ENCODE data around the gene PRIMPOL.

Gene PRIMPOL

GRCh38 chr4:184706453-184706852 is 56.9 kb downstream of the PRIMPOL start:
- Histone ChIP-seq H3K9ac (no peak overlapping the region), H3K4me2 (peak overlapping the region; percentile 64), H3K27me3 (ENCODE audit: insufficient read depth, low read depth) (no peaks in the 10 kb centered on the region), H3K36me3 (ENCODE audit: insufficient read depth) (peaks cover 19% of the 10 kb centered on the region), H3K4me3 (IDR thresholded peaks at IDR 0.05; ENCODE audit: insufficient read depth, low read depth, low read length) (no peak overlapping the region), H4K20me1 (ENCODE audit: insufficient read depth) (no peaks in the 10 kb centered on the region), H3K4me1 (ENCODE audit: low read depth, poor library complexity, severe bottlenecking) (peaks cover 66% of the 10 kb centered on the region), H3K79me2 (ENCODE audit: insufficient read depth, low read depth) (peaks cover 17% of the 10 kb centered on the region), H3K27ac (peak overlapping the region; percentile 38; the same call in 1 of the 2 replicates), H2AFZ (ENCODE audit: low read depth) (no peak overlapping the region)
- TF ChIP-seq, protein P1, sequence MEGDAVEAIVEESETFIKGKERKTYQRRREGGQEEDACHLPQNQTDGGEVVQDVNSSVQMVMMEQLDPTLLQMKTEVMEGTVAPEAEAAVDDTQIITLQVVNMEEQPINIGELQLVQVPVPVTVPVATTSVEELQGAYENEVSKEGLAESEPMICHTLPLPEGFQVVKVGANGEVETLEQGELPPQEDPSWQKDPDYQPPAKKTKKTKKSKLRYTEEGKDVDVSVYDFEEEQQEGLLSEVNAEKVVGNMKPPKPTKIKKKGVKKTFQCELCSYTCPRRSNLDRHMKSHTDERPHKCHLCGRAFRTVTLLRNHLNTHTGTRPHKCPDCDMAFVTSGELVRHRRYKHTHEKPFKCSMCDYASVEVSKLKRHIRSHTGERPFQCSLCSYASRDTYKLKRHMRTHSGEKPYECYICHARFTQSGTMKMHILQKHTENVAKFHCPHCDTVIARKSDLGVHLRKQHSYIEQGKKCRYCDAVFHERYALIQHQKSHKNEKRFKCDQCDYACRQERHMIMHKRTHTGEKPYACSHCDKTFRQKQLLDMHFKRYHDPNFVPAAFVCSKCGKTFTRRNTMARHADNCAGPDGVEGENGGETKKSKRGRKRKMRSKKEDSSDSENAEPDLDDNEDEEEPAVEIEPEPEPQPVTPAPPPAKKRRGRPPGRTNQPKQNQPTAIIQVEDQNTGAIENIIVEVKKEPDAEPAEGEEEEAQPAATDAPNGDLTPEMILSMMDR (conservative IDR thresholded peaks at IDR 0.05; ENCODE audit: low read depth, low read length), result no peak

- TF ChIP-seq, protein P1 (conservative IDR thresholded peaks at IDR 0.05; ENCODE audit: low read depth, low read length), result no peak
- H3K4me2 ChIP-seq, result no peak overlapping the region
Observed at GRCh38 chr4:184712322-184712721, 62.8 kb downstream of the PRIMPOL start.

DNA sequence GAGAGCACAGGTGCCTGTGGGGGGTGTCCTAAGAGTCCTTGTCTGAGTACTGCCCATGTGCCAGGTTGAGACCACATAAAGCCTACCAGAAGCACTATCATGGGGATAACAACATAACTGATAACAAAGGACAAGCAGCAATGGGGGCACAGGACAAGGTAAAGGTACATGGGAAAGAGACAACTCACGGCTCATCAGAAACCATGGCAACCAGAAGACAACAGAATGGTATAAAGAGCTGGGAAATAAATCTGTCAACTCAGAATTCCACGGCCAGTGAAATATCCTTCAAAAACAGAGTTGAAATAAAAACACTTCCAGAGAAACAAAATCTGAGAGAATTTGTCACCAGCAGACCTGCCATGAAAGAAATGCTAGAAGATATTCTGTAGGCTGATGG is 64.3 kb downstream of the PRIMPOL start:
- H3K4me1 ChIP-seq (ENCODE audit: low read depth, poor library complexity, severe bottlenecking), result peaks cover 9% of the 10 kb centered on the region
- no peaks in the 10 kb centered on the region for H4K20me1 ChIP-seq (ENCODE audit: insufficient read depth)
- no peaks in the 10 kb centered on the region for H3K27me3 ChIP-seq (ENCODE audit: insufficient read depth, low read depth)
- no peak overlapping the region for H3K4me3 ChIP-seq (IDR thresholded peaks at IDR 0.05; ENCODE audit: insufficient read depth, low read depth, low read length)
- H3K4me2 ChIP-seq, result no peak overlapping the region
- no peak overlapping the region for H3K27ac ChIP-seq
- H3K9ac ChIP-seq, result no peak overlapping the region
- TF ChIP-seq, protein P1 (conservative IDR thresholded peaks at IDR 0.05; ENCODE audit: low read depth, low read length), result no peak
- no peak overlapping the region for H2AFZ ChIP-seq (ENCODE audit: low read depth)
- H3K36me3 ChIP-seq (ENCODE audit: insufficient read depth), result peaks cover 25% of the 10 kb centered on the region
- peaks cover 9% of the 10 kb centered on the region; the same call in 1 of the 2 replicates for H3K79me2 ChIP-seq (ENCODE audit: insufficient read depth, low read depth)

More at GRCh38 chr4:184712322-184712721, 62.8 kb downstream of the PRIMPOL start:
- Histone ChIP-seq H4K20me1 (ENCODE audit: insufficient read depth) (no peaks in the 10 kb centered on the region), H3K79me2 (ENCODE audit: insufficient read depth, low read depth) (no peaks in the 10 kb centered on the region; the same call in 1 of the 2 replicates), H3K4me3 (IDR thresholded peaks at IDR 0.05; ENCODE audit: insufficient read depth, low read depth, low read length) (no peak overlapping the region), H3K36me3 (ENCODE audit: insufficient read depth) (peaks cover 28% of the 10 kb centered on the region), H3K27me3 (ENCODE audit: insufficient read depth, low read depth) (no peaks in the 10 kb centered on the region), H3K4me1 (ENCODE audit: low read depth, poor library complexity, severe bottlenecking) (peaks cover 14% of the 10 kb centered on the region), H3K9ac (no peak overlapping the region), H2AFZ (ENCODE audit: low read depth) (no peak overlapping the region), H3K27ac (no peak overlapping the region)

GRCh38 chr4:184715526-184715925 is 66.0 kb downstream of the PRIMPOL start:
- Histone ChIP-seq H3K79me2 (ENCODE audit: insufficient read depth, low read depth) (peaks cover 20% of the 10 kb centered on the region; the same call in 1 of the 2 replicates), H4K20me1 (ENCODE audit: insufficient read depth) (no peaks in the 10 kb centered on the region), H3K4me2 (no peak overlapping the region), H3K27ac (no peak overlapping the region), H3K27me3 (ENCODE audit: insufficient read depth, low read depth) (no peaks in the 10 kb centered on the region), H3K4me3 (IDR thresholded peaks at IDR 0.05; ENCODE audit: insufficient read depth, low read depth, low read length) (no peak overlapping the region), H2AFZ (ENCODE audit: low read depth) (no peak overlapping the region), H3K4me1 (ENCODE audit: low read depth, poor library complexity, severe bottlenecking) (peaks cover 14% of the 10 kb centered on the region), H3K36me3 (ENCODE audit: insufficient read depth) (peaks cover 13% of the 10 kb centered on the region; the same call in 1 of the 2 replicates), H3K9ac (no peak overlapping the region)
- TF ChIP-seq, protein P1 (conservative IDR thresholded peaks at IDR 0.05; ENCODE audit: low read depth, low read length), result no peak
